Right atrium auricular region (tissue), 2 donors: ENCODE results near the gene FSD1. TPM values are rescaled to one million over a fixed set of nuclear protein-coding genes. Genes with fewer than 3 reads are reported as not detected.
A peak's percentile ranks its signal among the peaks of the same experiment; 100 is the strongest.

Experiments used
- DNase-seq: peaks from one replicate; pipeline ENCODE4 v3.0.0-alpha.2; 2019; ENCODE audit warnings: low spot score
- H3K27ac ChIP-seq, 2 donors: fragments of 200-600 bp; sonication (generic); 1 replicate in 1 of 2; 2 replicates in 1 of 2; pipeline ENCODE4 v1.5.1; 2016 to 2019
- H3K27me3 ChIP-seq, 2 donors: fragments of 200-600 bp; sonication (generic); one replicate each; pipeline versions ENCODE4 v1.5.1 to v1.6.0; 2017 to 2019
- H3K36me3 ChIP-seq: fragments of 200-600 bp; sonication (generic); one replicate; pipeline ENCODE4 v1.5.1; 2016
- H3K4me1 ChIP-seq, 2 donors: fragments of 200-600 bp; sonication (generic); one replicate each; pipeline versions ENCODE4 v1.5.1 to v1.6.0; 2017 to 2019
- H3K4me3 ChIP-seq, 2 donors: fragments of 200-600 bp; sonication (generic); 1 replicate in 1 of 2; 2 replicates in 1 of 2; pipeline ENCODE4 v1.5.1; 2017 to 2019; ENCODE audit warnings: mild to moderate bottlenecking in 1 of 2, moderate library complexity in 1 of 2
- H3K9me3 ChIP-seq, 2 donors: fragments of 200-600 bp; sonication (generic); one replicate each; pipeline ENCODE4 v1.5.1; 2019
- total RNA-seq, 2 donors: library from RNA; depleted of rRNA; stranded (reverse); fragments of >200 nt; gene quantifications; one replicate each; pipeline ENCODE4 v1.1.0, GENCODE V29; 2016
- TF ChIP-seq, protein P1 (sequence below), 2 donors: fragments of 200-600 bp; sonication (generic); IDR thresholded peaks; one replicate each; pipeline ENCODE4 v1.5.1; 2019; ENCODE audit warnings: antibody characterized with exemption in 2 of 2

FSD1 gene
- total RNA-seq, 2 donors from 2014 or later: not detected

DNA sequence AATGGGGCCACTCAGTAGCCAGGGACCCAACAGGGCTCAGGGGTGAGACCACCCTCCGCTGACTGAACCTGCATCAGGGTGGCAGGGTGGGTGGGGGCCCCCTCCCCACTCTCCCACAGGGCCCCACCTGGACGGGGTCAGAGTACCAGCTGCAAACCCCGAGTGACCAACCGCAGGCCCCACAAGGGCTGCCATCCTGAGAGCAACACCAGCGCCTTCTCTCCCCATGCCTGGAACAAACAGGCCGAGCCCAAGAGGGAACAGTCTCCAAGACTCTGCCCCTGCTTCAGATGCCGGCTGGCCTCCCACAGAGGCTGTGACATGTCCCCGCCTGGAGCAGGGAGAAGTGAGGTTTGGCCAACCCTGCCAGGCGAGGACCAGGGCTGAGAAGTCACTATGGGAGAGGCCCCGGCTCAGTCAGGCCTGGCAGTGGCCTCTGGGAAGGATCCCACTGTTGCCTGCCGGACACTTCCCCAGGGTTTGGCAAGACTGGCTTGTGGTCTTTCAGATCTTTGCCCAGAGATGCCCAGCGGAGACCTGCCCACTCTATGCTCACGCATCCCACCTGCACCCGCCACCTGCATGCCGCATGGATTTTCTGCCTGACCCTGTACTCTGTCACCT is 66.1 kb downstream of the FSD1 start:
- Histone ChIP-seq H3K9me3 (no peaks in the 10 kb centered on the region), H3K4me3 (no peak overlapping the region), H3K27ac (peak overlapping the region; percentile 45 to 68), H3K36me3 (peaks cover 9% of the 10 kb centered on the region), H3K4me1 (peaks cover 0 to 90% of the 10 kb centered on the region in 2 donors), H3K27me3 (no peaks in the 10 kb centered on the region)
- DNase-seq: no peak
- TF ChIP-seq, protein P1, sequence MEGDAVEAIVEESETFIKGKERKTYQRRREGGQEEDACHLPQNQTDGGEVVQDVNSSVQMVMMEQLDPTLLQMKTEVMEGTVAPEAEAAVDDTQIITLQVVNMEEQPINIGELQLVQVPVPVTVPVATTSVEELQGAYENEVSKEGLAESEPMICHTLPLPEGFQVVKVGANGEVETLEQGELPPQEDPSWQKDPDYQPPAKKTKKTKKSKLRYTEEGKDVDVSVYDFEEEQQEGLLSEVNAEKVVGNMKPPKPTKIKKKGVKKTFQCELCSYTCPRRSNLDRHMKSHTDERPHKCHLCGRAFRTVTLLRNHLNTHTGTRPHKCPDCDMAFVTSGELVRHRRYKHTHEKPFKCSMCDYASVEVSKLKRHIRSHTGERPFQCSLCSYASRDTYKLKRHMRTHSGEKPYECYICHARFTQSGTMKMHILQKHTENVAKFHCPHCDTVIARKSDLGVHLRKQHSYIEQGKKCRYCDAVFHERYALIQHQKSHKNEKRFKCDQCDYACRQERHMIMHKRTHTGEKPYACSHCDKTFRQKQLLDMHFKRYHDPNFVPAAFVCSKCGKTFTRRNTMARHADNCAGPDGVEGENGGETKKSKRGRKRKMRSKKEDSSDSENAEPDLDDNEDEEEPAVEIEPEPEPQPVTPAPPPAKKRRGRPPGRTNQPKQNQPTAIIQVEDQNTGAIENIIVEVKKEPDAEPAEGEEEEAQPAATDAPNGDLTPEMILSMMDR (IDR thresholded peaks at IDR 0.05): no peak

DNA sequence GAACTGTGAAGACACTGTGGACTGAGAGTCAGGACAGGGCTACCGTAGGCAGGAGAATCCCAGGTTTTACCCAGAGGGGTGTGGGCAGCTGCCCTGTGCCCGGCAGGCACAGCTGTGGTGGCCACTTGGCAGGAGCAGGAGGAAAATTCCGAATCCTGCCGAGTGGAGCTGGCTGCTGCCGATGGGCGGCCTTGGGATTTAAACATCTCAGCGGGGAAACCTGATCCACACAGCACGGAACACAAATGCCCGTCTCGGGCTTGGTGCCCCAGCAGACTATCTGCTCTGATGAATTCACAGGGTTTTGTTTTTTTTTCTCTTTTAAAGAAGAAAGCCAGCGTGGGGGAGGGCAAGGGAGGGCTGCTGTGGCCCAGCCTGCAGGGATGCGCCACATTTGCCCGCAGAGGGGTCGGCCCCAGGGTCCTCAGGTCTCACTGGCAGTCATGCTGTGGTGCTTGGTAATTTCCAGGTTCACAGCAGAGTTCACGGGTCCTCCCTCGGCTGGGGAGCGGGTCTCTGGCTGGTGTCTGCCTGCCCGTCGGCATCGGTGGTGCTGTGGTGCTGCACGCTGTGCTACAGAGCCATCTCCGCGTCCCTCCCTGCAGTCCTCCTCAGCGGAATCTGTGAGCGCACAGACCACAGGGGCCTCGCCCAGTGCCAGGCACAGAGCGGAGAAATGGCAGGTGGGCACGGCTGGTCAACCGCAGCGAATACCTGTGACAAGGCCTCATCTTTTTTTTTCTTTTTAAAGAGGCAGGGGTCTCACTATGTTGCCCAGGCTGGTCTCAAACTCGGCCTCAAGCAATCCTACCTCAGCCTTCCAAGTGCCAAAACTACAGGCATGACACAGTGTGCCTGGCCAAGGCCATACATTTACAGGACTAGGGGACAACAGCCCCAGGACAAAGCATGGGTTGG is 67.1 kb downstream of the FSD1 start:
- Histone ChIP-seq H3K4me3 (no peak overlapping the region), H3K36me3 (no peaks in the 10 kb centered on the region), H3K9me3 (no peaks in the 10 kb centered on the region), H3K27ac (peak overlapping the region; percentile 68 to 95), H3K4me1 (peaks cover 0 to 99% of the 10 kb centered on the region in 2 donors), H3K27me3 (no peaks in the 10 kb centered on the region)
- TF ChIP-seq, protein P1 (IDR thresholded peaks at IDR 0.05): no peak
- DNase-seq: no peak

DNA sequence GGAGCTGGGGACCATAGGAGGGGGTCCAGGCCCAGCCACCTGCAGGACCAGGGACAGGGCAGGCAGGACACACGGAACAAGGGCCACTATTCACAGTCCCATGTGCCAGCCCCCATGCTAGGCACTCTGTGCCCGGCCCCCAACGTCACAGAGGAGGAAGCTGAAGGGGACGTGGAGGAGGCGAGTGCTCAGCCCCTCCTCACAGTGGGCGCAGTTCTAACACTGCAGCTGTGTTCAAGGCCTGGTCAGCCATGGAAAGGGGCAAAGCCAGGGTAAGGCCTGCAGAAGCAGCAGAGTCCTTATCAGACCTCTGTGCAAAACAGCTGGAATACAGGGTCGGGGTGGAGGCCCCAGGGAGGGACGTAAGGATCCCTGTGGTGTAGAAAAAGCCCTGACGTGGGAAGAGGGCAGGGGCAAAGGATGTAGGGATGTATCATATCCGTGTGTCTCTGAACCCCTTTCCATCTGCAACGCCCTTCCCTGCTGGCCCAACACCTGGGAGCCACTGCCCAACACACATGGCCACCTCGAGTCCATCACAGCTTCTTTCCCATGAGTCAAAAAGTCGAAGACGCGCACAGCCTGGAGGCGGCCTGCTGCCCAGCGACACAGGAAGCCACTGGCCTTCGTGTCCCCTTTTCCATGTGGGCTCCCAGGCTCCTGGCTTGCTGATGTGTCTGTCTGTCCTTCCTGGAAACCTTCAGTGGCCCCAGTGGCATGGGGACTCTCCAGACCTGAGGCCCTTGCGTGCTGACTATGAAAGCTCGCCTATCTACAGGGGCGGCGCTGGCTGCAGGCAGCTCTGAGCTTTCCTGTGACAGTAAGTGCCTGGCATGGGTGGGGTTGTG is 68.0 kb downstream of the FSD1 start:
- peaks cover 0 to 100% of the 10 kb centered on the region in 2 donors for H3K4me1 ChIP-seq
- no peak for DNase-seq
- H3K9me3 ChIP-seq: no peaks in the 10 kb centered on the region
- TF ChIP-seq, protein P1 (IDR thresholded peaks at IDR 0.05): no peak
- H3K27ac ChIP-seq: peak overlapping the region; percentile 91 to 95
- no peaks in the 10 kb centered on the region for H3K27me3 ChIP-seq
- H3K4me3 ChIP-seq: no peak overlapping the region
- H3K36me3 ChIP-seq: no peaks in the 10 kb centered on the region

DNA sequence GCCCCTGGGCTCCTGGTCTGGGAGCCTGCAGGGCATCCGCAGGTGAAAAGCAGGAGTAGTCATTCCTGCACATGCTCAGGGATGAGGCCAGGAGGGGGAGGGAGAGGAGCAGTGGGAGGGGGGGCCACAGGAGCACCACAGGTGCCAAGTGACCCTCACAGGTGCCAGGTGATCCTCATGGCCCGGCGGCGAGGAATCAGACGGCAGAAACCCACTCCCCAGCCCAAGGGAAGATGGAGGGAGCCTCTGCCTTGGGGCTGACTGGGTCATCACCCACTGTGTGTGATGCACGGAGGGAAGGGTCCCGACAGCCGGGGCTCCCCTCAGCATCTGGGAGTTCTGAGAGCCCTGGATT is 68.6 kb downstream of the FSD1 start:
- DNase-seq: no peak
- Histone ChIP-seq H3K36me3 (no peaks in the 10 kb centered on the region), H3K27me3 (no peaks in the 10 kb centered on the region), H3K4me1 (peaks cover 0 to 100% of the 10 kb centered on the region in 2 donors), H3K4me3 (no peak overlapping the region), H3K27ac (peak overlapping the region; percentile 91 to 95), H3K9me3 (no peaks in the 10 kb centered on the region)
- TF ChIP-seq, protein P1 (IDR thresholded peaks at IDR 0.05): no peak

Other genes with a start within 250 kb of the FSD1 start
- 10 to 100 TPM; 33.8 to 50.0 TPM for gene ZBTB7A, start 237.7 kb upstream of the FSD1 start, total RNA-seq
- gene MAP2K2, start 180.5 kb upstream of the FSD1 start, total RNA-seq: 10 to 100 TPM; 82.2 to 97.4 TPM
- gene CREB3L3, start 151.0 kb upstream of the FSD1 start, total RNA-seq: not detected
- 10 to 100 TPM; 10.9 to 15.9 TPM for gene SIRT6, start 122.0 kb upstream of the FSD1 start, total RNA-seq
- 1 to 10 TPM in 1 of 2 donors, under 1 TPM in 1; 0.39 to 1.7 TPM for gene ANKRD24, start 121.9 kb upstream of the FSD1 start, total RNA-seq
- gene EBI3, start 75.1 kb upstream of the FSD1 start, total RNA-seq: 1 to 10 TPM; 1.7 to 2.6 TPM
- 10 to 100 TPM in 1 of 2 donors, 1 to 10 TPM in 1; 9.1 to 17.6 TPM for gene YJU2, start 57.5 kb upstream of the FSD1 start, total RNA-seq
- 10 to 100 TPM; 24.2 to 24.6 TPM for gene SHD, start 25.3 kb upstream of the FSD1 start, total RNA-seq
- gene TMIGD2, start 2.2 kb upstream of the FSD1 start, total RNA-seq: under 1 TPM in 1 of 2 donors, not detected in 1; 0.28 TPM
- gene STAP2, start 34.2 kb downstream of the FSD1 start, total RNA-seq: 10 to 100 TPM in 1 of 2 donors, 1 to 10 TPM in 1; 4.8 to 11.8 TPM
- 1 to 10 TPM; 6.2 to 7.3 TPM for gene MPND, start 39.0 kb downstream of the FSD1 start, total RNA-seq
- 10 to 100 TPM; 17.5 to 31.9 TPM for gene SH3GL1, start 95.9 kb downstream of the FSD1 start, total RNA-seq
- 1 to 10 TPM; 2.6 to 5.0 TPM for gene CHAF1A, start 98.0 kb downstream of the FSD1 start, total RNA-seq
- 100 to 1,000 TPM in 1 of 2 donors, 10 to 100 TPM in 1; 52.8 to 100 TPM for gene UBXN6, start 153.2 kb downstream of the FSD1 start, total RNA-seq
- 10 to 100 TPM; 18.3 to 24.8 TPM for gene HDGFL2, start 167.7 kb downstream of the FSD1 start, total RNA-seq
- gene PLIN4, start 213.9 kb downstream of the FSD1 start, total RNA-seq: 100 to 1,000 TPM; 104 to 156 TPM
- 10 to 100 TPM; 21.4 to 43.6 TPM for gene PLIN5, start 230.6 kb downstream of the FSD1 start, total RNA-seq
- gene LRG1, start 235.4 kb downstream of the FSD1 start, total RNA-seq: under 1 TPM in 1 of 2 donors, not detected in 1; 0.67 TPM